Measurements from ENCODE around the gene HIGD1B. TPM values are rescaled to one million over a fixed set of nuclear protein-coding genes. Genes with fewer than 3 reads are reported as not detected.
A peak's percentile ranks its signal among the peaks of the same experiment; 100 is the strongest.
"Not testable (repeated sequence)": the region's sequence is repeated elsewhere in the genome, so short reads cannot be mapped to it uniquely, and the experiment has no call there.

The HIGD1B gene
- polyA plus RNA-seq (ENCODE audit: insufficient read length in 4 of 4), result 1 to 10 TPM; 1.0 to 1.8 (median 1.2) TPM

DNA sequence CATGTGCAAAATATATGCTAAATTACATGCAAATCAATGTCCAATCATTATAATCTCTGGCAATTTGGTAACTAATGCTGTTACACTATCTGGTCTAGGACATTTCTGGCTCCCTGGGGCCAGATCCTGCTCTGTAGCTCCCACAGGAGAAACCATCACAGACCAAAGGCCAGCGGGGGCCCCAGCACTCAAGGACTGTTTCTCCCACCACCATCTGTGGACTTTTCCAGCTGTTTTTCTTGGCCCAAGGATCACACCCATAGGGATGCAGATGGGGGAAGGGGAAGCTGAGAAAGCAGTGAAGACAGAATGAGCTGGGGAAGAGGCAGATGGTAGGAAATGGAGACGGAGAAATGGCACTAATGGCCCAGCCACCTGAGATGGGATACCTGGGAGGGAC, at the start of gene HIGD1B:
Gene HIGD1B (plus strand): TSS at position 298 of the 400 bp plus-strand sequence. CDS start 270 bp downstream, outside the sequence.
- no peak for DNase-seq (ENCODE audit: low read depth in 4 of 4, low spot score in 3 of 4)

DNA sequence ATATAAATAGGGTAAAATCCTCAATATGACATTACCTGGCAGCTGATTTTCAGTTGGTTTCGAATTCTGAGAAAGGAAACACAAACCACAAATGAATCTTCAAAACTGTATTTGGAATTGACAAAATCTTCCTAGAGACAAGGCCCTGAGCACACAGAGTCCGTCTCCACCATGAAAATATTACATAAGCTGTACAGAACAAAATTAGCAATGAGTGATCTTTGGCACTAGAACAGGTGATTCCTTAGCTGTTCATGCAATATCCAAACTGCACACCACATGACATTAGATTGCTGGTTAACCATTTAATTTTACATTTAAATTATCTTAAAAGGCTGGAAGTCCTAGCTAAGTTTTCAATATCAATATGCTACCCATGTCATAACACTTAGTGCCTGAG, 49.3 kb upstream of the HIGD1B start:
- no peak for DNase-seq (ENCODE audit: low read depth in 4 of 4, low spot score in 3 of 4)

DNA sequence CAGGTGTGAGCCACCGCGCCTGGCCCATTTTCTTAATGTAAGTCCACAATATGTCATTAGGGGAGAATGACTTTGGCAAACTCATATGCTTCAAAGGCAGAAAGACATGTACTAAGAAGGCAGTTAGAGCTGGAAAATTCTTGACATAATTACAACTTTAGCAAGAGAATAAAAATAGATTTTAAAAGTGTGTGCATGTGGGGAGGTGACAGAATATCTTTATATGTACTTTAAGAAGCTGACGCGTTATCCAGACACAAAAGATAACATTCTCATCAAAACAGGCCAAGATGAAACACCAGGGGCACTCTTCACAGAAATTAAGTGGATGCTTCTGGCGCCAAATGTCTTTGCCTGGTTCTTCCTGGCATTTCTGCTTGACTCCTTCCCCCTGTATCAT, 45.8 kb upstream of the HIGD1B start:
- no peak for DNase-seq (ENCODE audit: low read depth in 4 of 4, low spot score in 3 of 4)

DNA sequence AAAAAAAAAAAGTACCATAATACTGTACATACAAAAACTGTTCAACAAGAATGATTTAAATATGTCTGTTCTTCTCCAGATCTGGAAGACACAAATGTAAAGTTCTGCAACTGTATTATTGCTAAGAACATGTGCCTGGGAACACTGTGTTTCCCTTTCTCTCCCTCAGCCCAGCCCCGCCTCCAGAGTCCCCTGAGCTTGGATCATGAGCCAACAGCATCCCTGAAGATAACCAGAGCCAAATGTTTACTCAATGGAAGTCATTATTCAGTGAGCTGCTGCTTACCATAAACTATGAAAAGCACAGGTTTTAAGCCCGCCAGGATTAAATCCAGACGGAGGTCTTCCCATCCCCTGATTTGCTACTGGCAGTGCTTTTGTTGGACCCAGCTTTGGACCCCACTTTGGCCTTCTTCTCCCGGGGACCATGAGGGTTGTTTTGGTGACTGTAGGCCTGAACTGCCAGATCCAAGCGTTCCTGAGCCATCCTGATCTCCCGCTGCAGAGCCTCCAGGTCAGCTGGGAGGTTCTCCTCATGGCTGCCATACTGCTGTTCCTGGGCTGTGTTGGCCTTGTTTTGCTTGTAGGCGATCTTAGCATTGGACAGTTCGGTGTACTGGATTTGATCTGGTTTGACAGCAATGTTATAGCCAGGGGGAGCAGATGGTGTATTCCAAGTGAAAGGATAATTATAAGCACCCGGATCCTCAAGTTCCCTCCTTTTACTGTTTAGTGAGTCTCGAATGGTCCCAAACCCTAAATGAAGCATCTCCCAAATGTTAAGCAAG, 43.2 kb upstream of the HIGD1B start:
- DNase-seq (ENCODE audit: low read depth in 4 of 4, low spot score in 3 of 4), result no peak

DNA sequence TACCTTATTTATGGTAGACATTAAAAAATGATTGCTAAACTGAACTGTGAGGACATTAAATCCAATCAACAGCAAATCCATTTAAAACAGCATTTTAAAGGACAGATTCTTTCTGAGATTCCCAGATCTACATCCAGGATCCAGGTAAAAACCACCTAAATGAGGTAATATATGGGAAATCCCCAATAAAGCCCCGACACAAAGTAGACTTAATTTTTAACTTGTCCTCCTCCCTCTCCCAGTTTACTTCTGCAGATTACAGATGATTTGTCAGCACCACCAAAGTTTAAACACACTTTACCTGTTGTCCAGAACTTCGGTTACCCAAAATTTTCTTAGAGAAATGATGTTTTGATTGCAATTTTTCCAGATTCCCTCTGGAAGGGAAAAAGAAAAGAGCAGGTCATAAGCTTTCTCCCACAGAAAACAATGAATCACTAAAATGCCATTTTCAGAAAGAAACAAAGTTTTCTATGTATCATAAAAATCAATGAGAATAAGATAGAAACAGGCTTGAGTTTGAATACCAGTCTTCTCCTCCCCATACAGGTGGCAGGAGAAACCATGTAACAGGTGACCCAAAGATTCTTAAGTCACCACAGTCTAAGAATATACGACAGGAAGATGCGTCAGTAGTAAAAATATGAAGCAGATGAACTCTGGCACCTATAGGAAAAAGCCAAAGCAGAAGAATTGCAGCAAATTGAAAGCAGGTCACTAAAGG, 40.4 kb upstream of the HIGD1B start:
- no peak for DNase-seq (ENCODE audit: low read depth in 4 of 4, low spot score in 3 of 4)

DNA sequence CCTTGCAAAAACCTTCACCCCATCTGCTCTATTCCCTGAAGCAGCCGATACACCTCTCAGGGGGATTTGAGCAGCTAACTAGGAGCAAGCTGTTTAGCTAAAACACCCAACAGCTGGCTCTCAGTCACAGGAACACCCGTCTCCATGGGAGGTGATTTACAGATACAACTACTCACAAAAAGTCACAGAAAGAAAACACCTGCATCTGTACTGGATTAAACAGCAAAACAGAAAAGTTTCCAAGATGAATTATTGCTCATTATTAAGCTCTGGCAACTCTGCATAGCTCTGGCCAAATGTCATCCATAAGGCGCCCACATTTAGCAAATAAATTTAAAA, 39.9 kb upstream of the HIGD1B start:
- DNase-seq (ENCODE audit: low read depth in 4 of 4, low spot score in 3 of 4), result no peak

DNA sequence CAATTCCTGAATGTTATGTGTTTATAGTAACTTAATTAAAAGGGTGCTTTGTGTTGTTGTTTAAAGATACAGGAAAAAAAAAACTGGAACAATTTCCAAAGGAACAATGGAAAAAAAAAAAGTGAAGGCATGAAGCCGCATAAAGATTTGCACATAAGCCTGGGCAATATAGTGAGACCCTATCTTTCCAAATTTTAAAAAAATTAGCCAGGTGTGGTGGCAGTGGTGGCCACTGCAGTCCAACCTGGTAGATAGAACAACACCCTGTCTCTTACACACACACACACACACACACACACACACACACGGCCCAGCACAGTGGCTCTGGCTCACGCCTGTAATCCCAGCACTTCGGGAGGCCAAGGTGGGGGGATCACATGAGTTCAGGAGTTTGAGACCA, 39.5 kb upstream of the HIGD1B start:
- no peak for DNase-seq (ENCODE audit: low read depth in 4 of 4, low spot score in 3 of 4)

DNA sequence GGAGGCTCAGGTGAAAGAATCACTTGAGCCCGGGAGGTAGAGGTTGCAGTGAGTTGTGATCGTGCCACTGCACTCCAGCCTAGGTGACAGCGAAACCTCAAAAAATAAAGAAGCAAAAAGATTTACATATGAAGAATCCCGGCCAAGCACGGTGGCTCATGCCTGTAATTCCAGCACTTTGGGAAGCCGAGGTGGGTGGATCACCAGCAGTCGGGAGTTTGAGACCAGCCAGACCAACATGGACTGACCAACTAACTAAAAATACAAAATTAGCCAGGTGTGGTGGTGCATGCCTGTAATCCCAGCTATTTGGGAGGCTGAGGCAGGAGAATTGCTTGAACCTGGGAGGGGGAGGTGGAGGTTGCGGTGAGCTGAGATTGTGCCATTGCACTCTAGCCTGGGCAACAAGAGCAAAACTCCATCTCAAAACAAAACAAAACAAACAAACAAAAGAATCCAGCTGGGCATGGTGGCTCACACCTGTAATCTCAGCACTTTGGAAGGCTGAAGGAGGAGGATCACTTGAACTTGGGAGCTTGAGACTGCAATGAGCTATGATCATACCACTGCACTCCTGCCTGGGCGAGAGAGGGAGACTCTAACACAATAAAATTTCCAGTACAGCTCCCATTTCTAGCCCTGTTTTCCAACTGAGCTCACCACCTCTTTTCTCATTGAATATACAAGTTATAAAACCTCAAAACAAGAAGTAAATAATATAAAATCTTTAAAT, 38.9 kb upstream of the HIGD1B start:
- DNase-seq (ENCODE audit: low read depth in 4 of 4, low spot score in 3 of 4), result not testable (repeated sequence)

DNA sequence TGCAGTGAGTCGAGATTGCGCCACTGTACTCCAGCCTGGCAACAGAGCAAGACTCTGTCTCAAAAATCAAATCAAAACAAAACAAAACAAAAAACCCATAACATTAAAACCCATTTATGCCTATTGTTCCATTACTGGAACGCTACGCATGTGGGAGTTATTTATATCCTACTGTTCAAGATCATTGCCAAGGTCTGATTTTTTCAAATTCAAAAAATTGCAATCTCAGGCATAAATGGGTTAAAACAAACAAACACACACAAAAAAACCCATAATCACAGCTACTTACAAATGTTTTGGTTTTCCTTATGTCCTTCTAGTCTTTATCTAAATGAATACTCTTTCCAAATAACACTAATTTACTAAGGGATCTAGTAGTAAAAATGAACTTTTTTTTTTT, 35.4 kb upstream of the HIGD1B start:
- DNase-seq (ENCODE audit: low read depth in 4 of 4, low spot score in 3 of 4), result no peak

DNA sequence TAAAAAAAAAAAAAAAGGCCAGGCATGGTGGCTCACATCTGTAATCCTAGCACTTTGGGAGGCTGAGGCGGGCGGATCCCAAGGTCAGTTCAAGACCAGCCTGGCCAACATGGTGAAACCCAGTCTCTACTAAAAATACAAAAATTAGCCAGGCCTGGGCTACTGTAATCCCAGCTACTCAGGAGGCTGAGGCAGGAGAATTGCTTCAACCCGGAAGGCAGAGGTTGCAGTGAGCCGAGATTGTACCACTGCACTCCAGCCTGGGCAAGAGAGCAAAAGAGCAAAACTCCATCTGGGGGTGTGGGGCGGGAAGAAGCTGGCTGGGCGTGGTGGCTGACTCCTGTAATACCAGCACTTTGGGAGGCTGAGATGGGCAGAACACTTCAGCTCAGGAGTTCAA, 29.2 kb upstream of the HIGD1B start:
- DNase-seq (ENCODE audit: low read depth in 4 of 4, low spot score in 3 of 4), result not testable (repeated sequence)

DNA sequence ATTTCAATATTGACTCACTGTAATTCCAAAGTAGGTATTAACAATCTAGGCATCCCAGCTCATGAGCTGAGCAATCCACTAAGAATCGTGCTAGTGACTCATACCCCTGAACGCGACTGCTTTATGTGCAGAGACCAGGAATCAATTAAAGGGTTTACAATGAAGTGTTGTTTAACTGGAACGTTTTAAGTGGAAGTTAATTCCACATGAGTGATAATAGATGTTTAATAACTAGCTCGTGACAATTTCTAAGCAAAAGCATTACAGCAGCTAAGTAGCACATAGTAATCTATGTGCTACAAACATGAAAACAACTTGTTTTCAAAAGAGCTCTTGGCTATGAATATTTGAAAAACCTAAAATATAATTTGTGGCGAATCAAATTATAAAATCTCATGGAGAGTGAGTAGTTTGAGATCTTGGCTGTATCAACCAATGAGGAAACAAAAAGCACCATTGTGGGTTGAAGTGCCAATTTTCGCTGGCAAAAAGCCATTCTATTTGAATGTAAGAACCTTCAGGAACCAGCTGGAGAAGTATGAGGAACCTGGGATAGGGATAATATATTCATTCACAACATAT, 27.0 kb upstream of the HIGD1B start:
- DNase-seq (ENCODE audit: low read depth in 4 of 4, low spot score in 3 of 4), result no peak

DNA sequence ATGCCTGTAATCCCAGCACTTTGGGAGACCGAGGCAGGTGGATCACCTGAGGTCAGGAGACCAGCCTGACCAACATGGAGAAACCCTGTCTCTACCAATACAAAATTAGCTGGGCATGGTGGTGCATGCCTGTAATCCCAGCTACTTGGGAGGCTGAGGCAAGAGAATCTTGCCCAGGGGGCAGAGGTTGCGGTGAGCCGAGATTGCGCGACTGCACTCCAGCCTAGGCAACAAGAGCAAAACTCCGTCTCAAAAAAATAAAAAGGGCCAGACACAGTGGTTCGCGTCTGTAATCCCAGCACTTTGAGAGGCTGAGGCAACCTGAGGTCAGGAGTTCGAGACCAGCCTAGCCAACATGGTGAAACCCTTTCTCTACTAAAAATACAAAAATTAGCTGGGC, 22.4 kb upstream of the HIGD1B start:
- not testable (repeated sequence) for DNase-seq (ENCODE audit: low read depth in 4 of 4, low spot score in 3 of 4)

DNA sequence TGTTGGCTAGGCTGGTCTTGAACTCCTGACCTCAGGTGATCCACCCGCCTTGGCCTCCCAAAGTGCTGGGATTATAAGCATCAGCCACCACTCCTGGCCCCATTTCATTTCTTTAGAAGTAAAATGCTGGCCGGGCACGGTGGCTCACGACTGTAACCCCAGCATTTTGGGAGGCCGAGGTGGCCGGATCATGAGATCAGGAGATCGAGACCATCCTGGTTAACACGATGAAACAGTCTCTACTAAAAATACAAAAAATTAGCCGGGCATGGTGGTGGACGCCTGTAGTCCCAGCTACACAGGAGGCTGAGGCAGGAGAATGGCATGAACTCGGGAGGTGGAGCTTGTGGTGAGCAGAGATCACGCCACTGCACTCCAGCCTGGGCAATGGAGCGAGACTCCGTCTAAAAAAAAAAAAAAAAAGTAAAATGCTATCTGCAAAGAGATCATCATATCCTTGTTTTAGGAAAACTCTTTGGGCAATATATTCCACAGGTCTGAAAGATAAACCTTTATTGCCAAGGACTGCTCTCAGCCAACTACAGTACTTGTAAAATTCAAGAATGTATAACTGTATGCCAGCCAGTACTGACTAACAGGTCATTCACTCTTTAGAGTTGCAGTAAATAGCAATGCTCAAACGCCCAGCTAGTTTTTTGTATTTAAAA, 21.4 kb upstream of the HIGD1B start:
- DNase-seq (ENCODE audit: low read depth in 4 of 4, low spot score in 3 of 4), result no peak

DNA sequence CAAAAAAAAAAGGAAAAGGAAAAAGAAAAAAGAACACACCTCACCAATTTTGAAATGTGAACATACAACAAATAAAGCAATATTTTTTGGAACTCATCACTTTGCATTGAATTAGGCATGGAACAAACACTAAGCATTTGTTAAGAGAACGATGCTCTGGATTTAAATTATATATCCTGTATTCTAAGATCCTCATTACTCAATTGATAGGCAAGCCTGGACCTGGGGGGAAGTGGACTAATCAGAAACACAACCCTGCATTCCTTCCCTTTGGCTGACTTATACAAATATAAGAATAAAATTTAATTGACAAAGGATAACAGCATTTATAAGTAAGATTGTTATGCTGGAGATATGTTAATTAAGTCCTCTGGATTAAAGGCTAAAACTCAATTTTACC, 19.8 kb upstream of the HIGD1B start:
- no peak for DNase-seq (ENCODE audit: low read depth in 4 of 4, low spot score in 3 of 4)

DNA sequence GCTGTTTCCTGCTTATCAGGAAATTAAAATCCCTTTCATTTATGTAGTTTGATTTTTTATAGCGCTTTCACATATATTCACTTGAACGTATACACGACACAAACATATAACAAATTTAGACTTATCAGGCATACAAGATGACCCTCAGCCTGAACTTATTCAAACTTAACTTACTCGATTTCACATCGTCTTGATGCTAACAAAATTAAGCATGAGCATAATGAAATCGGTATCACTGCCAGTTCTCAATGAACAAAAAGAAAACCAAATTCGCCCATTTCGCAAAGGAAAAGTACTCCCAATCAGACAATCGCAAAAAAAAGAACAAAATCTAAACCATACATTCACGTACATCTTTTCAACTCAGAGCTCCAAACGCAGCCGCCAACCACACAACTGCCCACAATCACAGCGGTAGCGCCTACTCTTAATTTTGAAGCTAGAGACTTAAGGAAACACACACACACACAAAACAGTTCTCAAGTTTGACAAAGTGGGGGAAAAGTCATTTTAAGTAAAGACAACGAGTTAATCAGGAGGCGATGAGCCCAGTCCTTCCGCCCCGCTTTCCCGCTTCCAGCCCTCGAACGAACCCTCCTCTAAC, 18.7 kb upstream of the HIGD1B start:
- DNase-seq (ENCODE audit: low read depth in 4 of 4, low spot score in 3 of 4), result peak in 1 of 4 donors; percentile 20

DNA sequence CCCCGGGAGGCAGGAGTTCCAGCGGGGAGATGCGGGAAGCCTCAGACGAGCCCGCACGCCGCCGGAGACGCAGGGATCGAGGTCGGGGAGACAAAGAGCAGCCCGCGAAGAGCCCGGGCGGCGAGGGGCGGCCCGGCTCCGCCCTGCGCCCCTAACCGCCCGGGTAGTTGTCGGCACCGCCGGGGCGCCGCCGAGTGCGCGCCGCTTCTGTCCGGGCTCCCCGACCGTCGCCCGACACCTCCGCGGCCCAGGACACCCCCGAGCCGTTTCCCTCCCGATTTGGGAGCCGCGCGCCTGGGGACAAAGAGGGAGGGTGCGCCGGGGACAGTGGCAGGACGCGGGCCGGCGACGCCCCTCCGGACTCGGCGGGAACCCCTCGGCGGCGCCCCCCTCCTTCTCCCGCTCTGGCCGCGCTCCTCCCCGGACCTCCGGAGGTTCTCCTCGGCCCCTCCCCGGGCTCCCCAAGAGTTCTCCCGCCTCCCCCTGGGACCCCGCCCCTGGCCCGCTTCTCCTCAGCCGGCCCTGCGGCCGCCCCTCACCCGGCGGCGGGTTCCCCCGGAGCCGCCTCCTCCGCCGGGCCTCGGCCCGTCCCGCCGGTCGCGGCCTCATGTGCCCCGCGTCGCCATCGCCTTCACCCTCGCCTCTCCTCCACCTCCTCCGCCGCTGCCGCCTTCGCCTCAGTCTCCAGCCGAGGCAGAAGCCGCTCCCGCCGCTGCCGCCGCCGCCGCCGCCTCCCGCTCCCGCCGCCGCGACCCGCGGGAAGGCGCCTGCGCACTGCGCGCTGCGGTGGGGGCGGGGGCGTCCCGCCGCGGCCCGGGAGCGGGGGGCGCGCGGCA, 17.9 kb upstream of the HIGD1B start, which contains the start of gene GJC1:
Gene GJC1 (minus strand): TSS at position 765 of the 836 bp plus-strand sequence. CDS start 24,470 bp downstream, outside the sequence.
- peak in 3 of 4 donors; percentile 22 to 43 (median 36) for DNase-seq (ENCODE audit: low read depth in 4 of 4, low spot score in 3 of 4)

DNA sequence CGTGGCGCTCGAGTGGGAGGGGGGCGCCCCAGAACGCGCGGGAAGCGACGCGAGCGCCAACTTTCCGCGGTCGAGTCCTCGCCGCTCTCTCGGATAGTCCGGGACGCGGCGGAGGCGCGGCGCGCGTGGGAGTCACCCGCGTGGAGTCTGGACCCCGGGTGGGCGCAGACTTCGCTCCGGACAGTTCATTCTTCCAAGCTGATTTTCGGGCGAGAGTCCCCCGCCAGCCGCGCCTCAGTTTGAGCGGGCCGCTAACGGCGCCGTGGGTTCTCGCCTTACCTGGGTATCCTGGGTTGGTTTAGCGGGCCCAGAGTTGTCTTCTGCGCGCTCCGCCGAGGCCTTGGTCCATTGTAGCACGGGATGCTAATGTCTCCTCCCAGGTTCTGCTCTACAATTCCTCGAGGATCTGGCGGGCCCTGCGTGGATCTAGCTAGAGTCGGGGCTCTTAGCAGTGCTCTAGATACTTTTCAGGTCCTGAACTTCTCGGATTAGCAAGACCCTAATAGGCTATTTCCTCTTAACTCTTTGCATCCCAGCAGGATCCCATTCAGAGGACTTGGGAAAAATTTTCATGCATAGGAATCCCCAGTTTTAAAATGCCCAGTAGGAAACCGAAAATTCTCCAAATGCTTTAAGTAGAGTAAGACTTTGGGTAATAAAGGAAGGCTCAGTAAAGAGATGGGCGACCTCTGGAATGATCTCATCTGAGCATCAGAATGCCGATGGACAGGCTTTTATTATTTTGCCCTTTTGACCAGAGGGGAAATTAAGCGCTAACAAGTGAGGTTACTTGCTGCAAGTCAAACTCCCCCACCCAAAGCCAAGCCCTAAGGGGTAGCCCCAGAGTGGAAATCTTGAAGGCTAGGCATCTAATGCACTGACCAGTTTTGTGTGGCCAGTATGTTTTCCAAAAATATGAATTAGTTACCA, 17.1 kb upstream of the HIGD1B start:
- DNase-seq (ENCODE audit: low read depth in 4 of 4, low spot score in 3 of 4), result peak in 1 of 4 donors; percentile 34

DNA sequence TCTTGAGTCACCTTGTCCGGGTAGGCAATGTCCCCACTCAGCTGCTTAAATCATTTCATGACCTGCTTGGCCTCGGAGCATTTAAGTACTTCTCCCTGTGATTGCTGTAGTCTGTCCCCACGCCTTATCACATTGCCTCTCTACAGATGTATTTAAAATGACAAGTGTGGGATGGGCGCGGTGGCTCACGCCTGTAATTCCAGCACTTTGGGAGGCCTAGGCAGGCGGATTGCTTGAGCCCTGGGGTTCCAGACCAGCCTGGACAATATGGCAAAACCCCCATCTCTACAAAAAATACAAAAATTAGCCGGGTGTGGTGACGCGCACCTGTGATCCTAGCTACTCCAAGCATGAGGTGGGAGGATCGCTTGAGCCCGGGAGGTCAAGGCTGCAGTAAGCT, 16.3 kb upstream of the HIGD1B start:
- no peak for DNase-seq (ENCODE audit: low read depth in 4 of 4, low spot score in 3 of 4)
